ENCODE measurements around the gene POLA2.

POLA2 gene

DNA sequence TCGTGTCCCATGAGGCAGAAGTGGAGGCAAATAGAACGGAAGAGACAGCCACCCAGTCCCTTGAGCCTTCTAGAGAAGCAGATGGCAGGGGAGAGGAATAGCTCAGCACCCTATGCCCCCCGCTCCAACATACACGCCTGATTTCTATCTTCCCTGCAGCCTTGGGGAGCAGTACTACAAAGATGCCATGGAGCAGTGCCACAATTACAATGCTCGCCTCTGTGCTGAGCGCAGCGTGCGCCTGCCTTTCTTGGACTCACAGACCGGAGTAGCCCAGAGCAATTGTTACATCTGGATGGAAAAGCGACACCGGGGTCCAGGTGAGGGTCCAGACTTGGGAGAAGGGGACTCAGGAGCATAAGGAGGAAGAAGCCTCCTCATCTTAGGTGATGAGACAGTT, 78.5 kb downstream of the POLA2 start:
- Mint-ChIP-seq H3K9me3 (no peaks in the 10 kb centered on the region), H3K27ac (no peak overlapping the region), H3K4me1 (peaks cover 23% of the 10 kb centered on the region), H3K27me3 (no peaks in the 10 kb centered on the region), H3K4me3 (no peak overlapping the region), H3K36me3 (ENCODE audit: low read depth) (peaks cover 41% of the 10 kb centered on the region)
- no peak for ATAC-seq
- DNase-seq: no peak

DNA sequence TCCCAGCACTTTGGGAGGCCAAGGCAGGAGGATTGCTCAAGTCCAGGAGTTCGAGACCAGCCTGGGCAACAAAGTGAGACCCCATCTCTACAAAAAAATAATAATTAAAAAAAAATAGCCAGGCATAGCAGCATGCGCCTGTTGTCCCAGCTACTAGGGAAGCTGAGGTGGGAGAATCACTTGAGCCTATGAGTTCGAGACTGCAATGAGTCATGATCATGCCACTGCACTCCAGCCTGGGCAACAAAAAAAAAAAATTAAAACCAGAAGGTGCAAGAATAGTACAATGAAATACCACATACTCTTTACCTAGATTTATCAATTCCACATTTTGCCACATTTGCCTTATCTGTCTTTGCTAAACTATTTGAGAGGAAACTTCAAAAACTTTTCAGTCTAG, 80.1 kb downstream of the POLA2 start:
- no peaks in the 10 kb centered on the region for H3K9me3 Mint-ChIP-seq
- DNase-seq (no peak), ATAC-seq (no peak)
- peaks cover 12% of the 10 kb centered on the region for H3K4me1 Mint-ChIP-seq
- no peak overlapping the region for H3K27ac Mint-ChIP-seq
- no peak overlapping the region for H3K4me3 Mint-ChIP-seq
- peaks cover 49% of the 10 kb centered on the region for H3K36me3 Mint-ChIP-seq (ENCODE audit: low read depth)
- H3K27me3 Mint-ChIP-seq: no peaks in the 10 kb centered on the region
